Activated CD4-positive, alpha-beta T cell treated with anti-CD3 and anti-CD28 coated beads, Interleukin-2, Interleukin-4, amounts not matched to agents 100 ng/mL and 50 ng/mL, durations not matched to agents 16 hours and 8 hours (primary cell): ENCODE data around the gene TBCD.

Experiments
- DNase-seq: peaks from one replicate; pipeline ENCODE4 v3.0.0-alpha.2; 2020; ENCODE audit warnings: low spot score

The TBCD gene

DNA sequence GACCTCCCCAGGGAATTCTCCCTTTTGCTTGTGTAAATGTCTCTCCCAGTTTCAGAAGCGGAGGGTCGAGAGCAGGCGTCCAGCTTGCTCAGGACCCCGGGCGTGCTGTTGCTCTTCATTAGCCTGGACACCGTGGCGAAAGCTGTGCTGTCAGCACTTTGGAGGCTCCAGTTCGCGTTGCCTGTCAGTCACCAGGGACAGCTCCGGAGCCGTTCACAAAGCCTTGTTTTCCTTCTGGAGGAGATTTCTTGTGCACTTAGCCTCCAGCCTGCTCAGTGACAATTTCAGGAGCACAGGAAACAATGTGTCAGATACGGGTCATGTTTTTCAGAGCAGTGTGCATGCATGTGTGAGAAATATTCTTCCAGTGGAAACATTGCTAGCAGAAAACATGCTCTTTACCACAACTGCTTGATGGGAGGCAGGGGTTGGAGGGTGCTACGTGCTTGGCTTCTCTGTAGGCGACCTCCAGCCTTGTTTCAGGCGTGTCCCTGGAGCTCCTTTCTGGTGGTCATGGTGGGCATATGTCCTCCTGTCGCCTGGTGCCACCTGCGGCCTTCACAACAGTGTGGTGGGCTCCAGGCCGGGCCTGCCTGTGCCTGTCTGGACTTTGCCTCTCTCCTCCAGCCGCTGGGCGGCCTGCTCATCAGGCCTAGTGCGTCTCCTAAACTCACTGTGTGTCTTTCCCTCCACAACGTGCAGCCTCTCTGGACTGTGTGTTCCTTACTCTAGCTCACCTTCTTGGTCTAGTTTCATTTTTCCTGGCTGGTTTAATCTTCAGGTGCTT is 59.0 kb downstream of the TBCD start:
- DNase-seq, result no peak

DNA sequence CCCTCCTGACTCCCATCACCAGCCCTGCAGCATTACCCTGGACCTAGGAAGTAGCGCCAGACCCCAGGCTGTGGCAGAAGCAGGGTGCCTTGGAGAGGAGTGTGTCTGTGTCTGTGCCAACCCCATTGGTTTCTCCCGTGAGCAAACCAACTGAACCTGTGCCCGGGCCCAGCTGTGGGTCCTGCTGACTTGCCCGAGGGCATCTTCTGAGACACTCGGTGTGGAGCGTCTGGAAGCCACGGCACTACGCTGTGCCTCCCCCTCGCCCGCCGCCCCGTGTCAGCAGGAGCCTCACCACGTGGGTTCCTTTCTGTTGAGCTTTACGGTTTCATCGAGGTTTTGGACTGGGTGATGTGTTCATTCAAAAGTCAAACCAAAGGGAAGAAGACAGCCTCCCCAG is 60.2 kb downstream of the TBCD start:
- no peak for DNase-seq

DNA sequence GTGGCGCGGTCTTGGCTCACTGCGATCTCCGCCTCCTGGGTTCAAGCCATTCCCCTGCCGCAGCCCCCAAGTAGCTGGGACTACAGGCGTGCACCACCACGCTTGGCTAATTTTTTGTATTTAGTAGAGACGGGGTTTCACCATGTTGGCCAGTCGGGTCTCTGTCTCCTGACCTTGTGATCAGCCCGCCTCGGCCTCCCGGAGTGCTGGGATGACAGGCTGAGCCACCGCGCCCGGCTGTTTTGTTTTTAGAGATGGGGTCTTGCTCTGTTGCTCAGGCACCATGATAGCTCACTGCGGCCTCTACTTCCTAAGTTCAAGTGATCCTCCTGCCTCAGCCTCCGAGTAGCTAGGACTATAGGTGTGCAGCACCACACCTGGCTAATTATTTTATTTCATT is 60.7 kb downstream of the TBCD start:
- DNase-seq, result no peak

DNA sequence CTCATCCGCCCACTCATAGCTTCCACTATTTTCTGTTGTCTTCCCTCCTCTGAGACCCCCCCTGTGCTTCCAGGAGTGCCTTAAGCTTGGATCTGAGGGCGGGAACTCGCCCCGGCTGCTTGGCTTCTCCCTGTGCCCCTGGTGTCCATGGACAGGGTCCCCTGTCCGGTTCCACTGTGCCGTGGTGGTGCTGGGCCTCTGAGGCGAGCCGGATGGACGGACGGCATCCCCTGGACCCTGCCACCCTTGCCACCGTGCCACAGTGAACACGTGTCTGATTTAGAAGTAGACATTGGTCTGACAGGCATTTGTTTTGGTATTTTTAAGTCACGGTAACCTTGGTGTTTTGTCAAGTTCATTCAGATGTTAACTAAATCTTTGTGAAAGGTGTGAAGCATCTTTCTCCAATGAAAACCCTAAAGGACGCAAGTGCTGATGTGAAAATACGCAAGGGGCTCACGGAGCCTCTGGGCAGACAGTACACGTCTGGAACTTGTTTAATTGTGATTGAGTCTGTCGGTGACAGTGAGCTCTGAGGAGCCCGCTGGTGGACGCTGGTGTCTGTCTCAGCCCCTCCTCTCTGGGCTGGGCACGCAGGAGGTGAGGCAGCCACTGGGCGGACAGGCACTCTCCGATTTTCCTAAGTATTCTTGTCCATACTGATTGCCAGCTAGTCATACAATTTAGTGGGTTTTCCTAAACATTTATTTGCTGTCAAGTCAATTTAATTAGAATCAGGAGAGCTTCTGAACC is 61.6 kb downstream of the TBCD start:
- DNase-seq, result no peak

DNA sequence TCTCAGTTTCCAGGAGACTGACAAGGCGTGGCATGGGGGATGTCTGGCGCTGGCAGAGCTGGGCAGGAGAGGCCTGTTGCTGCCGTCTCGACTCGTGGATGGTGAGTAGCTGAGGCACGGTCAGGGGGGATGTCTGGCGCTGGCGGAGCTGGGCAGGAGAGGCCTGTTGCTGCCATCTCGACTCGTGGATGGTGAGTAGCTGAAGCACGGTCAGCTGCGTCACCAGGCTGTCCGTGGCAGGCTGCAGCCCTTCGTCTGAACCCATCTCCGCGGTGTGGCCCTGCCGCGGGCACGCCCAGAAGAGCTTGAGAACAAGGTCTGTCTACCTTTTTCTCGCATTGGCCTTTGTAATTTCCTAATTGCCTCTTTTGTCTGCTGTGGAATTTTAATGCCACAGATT is 63.0 kb downstream of the TBCD start:
- DNase-seq, result no peak

DNA sequence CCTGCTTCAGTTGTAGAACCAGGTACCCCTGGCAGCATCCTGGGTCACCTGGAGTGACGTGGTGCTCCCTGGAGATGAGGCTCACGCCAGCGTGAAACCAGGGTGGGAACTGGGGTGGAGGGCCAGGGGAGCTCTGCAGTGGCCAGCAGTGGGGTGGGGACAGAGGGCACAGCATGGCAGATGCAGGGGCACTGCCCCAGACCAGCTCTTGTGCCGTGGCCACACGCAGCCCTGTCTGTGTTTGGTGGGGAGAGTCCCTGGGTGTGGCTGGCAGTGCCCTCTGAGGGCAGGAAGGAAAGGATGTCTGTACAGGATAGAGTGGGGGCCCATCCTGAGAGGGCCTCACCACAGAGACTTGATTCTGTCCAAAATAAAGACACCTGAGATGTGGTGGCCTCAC is 63.5 kb downstream of the TBCD start:
- DNase-seq, result no peak

DNA sequence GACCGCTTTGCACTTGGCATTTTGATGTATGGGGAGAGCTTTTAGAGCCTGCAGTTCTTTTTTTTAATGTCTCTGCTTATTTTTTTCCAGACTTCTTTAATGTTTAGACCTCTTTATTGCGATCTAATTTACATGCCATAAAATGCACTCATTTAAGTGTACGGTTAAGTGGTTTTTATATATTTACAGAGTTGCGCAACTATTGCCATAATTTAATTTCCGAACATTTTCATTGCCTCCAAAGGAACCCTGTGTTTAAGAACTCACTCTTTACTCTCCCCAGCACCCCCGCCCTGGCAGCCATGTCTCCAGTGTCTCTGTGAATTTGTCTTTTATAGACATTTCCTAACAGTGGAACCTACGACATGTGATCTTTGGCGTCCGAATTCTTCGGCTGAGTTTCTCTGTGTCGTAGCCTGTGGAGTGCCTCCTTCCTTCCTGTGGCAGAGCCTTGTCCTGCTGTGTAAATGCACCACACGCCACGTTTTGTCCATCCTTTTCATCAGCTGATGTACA is 64.0 kb downstream of the TBCD start:
- DNase-seq, result no peak

DNA sequence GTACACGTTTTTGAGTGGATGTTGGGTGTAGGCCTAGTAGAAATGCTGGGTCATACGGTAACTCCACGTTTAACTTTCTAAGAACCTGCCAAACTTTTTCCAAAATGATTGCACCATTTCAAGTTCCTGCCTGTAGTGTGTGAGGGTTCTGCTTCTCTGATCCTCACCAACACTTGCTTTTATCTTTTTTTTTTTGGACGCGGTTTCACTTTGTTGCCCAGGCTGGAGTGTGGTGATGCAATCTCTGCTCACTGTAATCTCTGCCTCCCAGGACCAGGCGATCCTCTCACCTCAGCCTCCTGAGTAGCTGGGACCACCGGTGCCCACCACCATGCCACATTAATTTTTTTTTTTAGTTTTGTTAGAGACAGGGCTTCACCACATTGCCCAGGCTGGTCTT is 64.5 kb downstream of the TBCD start:
- DNase-seq, result no peak

DNA sequence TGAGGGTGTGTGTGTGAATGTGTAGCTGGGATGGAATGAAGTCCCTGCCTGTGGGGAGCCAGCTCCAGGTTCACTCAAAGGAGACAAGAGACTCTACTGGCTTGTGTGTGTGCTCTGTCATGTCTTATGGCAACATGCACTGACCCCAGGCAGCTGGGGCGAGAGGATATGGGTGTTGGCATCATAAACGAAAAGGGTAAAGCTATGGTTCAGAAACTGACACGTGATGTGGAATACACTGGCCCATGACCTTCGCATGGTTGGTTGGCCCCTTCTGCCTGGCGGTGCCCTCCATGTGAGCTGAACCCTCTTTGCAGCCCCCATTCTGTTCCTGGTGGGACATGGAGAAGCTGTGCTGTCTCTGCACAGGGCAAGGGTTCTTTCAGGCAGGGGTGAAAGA is 66.1 kb downstream of the TBCD start:
- no peak for DNase-seq

DNA sequence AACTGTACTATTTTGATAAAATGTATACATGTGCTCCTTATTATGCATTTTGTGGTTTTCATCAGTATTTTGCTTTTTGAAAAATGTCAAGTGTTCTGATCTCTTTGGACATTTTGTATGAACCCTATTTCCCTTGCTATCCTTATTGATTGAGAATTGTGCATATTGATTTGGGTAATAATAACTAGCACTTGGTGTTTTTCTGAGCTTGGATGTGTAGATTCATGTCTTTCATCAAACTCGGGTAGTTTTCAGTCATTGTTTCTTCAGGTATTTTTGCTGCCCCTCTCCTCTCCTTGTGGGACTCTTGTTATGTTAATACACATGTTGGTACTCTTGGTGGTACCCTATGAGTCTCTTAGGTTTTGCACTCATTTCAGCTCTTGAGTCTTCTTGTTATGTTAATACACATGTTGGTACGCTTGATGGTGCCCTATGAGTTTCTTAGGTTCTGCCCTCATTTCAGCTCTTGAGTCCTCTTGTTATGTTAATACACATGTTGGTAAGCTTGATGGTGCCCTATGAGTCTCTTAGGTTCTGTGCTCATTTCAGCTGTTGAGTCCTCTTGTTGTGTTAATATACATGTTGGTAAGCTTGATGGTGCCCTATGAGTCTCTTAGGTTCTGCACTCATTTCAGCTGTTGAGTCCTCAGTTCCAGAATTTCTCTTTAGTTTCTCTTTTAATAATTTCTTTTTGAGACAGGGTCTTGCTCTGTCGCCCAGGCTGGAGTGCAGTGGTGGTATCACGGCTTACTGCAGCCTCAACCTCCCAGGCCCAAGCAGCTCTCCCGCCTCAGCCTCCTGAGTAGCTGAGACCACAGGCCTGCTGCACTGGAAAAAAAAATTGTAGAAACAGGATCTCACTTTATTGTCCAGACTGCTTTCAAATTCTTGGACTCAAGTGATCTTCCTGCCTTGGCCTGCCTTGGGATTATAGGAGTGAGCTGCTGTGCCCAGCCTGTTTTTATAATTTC is 68.7 kb downstream of the TBCD start:
- no peak for DNase-seq

DNA sequence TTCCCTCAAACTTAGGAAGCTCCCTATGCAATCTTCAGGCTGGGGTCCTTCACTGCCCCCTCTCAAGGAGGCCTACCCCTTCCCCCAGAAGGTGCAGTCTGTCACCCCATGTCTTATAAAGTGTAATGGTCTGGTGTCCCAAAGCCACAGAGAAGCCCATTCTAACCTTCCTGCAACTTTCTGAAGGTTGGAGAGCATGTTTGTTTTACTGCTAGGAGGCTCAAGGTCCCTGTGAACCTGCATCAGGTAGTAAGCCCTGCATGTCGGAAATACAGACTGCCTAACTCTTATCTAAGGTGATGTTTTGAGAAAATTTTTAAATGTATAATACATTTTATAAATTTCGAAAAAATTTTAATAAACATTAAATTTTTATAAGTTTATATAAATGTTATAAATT is 69.7 kb downstream of the TBCD start:
- DNase-seq, result no peak

DNA sequence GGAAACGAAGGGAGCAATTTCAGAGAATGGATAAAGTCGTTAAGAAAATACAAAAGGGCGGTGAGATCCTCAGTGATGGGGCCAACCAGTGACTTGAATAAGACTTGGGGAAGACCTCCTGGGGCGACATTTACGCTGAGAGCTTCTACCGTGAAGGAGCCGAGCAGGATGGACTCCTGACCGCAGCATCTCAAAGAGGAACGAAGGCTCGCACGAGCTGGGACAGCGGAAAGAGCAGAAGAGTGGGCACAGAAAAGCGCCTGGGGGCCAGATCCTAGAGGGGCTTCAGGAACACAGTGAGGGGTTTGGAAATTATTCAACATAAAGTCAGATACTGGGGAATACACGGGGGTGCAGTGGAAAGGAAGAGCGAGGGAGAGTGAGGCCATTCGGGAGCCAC is 70.4 kb downstream of the TBCD start:
- no peak for DNase-seq

DNA sequence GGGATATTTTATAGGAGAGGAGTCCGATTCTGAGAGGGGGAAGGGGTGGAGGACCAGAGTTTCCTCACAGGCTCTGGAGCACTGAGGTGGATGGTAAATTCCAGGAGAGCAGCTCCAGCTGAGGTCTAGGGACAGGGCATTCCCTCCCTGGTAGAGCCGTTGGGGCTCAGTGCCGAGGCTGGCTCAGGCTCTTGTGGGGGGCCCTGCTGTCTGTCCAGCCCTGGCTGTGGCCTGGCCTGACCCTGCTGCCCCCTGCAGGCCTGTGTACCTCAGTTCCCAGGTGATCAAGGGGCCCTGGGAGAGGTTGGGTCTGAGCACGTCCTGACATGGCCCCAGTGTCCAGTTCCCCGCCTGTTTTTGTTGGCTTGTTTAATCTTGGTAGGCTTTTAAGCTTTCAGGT is 71.1 kb downstream of the TBCD start:
- no peak for DNase-seq

DNA sequence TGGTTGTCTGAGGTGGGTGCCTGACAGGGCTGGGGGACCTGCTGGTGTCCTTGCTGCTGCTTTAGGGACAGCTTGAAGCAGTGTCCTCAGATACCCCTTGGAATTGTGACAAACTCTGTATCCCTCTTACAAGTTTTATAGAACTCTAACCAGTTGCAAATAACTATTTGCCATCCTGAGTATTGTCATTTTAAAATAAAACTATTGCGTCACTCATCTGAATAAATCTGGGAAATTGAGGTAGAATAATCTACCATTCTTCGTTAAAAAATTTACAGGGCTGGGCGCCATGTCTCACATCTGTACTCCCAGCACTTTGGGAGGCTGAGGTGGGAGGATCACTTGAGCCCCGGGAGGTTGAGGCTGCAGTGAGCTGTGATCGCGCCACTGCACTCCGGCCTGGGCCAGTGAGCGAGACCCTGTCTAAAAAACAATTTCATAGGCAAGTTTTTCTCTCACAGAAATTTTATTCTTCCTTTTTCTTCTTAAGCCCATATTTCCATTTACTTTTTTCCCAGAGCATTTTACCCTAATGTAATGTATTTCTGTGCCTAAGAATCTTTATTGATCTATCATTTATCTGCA is 73.8 kb downstream of the TBCD start:
- no peak for DNase-seq

DNA sequence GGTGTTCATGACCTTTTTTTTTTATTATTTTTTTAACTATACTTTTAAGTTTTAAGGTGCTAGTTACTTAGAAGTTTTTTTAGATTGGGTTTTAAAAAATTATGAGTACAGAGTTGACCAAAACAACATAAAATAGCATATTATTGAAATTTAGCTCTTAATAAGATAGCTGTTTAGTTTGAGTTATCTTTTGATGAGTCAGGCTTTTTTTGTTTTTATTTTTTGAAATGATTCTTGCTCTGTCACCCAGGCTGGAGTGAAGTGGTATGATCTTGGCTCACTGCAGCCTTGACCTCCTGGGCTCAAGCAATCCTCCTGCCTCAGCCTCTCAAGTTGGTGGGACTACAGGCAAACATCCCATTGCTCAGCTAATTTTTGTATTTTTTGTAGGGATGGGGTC is 74.3 kb downstream of the TBCD start:
- DNase-seq, result no peak

DNA sequence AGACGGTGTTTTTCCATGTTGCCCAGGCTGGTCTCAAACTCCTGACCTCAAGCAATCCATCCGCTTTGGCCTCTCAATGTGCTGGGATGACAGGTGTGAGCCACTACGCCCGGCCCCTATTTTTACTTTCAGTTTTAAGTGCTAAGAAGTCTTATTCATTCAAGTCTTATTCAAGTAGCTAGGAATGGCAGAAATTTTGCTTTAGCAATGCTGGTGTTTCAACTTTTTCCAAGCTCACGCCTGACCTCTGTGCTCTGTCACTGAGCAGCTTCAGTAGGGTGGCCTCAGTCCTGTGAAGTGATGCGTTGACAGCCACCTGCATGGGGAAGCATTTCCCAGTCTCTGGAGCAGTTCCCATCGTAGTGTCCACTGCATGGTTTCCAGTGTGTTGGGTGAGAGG is 75.1 kb downstream of the TBCD start:
- no peak for DNase-seq

DNA sequence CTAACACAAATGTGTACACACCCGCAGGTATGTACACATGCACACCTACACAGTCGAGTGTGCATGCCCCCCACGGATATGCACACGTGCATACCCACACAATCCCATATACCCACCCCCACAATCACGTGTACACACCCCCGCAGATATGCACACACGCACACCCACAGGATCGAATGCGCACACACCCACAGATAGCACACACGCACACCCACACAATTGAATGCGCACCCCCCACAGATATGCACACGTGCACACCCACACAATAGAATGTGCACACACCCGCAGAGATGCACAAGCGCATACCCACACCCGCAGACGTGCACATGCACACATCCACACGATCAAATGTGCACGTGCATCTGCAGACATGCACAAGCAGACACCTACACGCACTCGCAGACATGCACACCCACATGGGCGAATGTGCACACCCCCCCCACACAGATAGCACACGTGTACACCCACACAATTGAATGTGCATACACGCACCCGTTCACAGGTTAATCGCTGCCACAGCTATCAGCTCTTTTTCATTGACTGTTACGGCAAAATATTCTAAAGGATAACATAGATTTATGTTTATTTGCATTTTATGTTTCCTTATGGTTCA is 77.1 kb downstream of the TBCD start:
- DNase-seq, result no peak

DNA sequence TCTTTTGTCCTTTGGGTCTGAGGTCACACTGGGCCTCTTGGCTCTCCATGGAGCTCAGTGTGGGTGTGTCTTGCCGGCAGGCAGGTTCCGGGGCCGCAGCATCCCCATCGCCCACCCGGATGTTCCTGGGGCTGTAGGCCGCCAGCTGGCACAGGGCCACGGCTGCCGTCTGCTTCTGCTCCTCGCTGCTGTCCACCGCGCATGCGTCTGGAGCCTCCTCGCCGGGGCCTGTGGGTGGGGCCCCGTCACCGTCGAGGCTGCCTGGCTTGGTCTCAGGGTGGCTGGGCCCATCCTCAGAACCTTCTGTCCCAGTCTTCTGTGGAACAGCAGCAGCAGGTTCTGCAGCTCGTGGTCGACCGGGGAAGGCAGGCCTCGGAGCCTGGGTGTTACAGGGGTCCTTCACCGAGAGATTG is 78.4 kb downstream of the TBCD start:
- DNase-seq, result no peak

DNA sequence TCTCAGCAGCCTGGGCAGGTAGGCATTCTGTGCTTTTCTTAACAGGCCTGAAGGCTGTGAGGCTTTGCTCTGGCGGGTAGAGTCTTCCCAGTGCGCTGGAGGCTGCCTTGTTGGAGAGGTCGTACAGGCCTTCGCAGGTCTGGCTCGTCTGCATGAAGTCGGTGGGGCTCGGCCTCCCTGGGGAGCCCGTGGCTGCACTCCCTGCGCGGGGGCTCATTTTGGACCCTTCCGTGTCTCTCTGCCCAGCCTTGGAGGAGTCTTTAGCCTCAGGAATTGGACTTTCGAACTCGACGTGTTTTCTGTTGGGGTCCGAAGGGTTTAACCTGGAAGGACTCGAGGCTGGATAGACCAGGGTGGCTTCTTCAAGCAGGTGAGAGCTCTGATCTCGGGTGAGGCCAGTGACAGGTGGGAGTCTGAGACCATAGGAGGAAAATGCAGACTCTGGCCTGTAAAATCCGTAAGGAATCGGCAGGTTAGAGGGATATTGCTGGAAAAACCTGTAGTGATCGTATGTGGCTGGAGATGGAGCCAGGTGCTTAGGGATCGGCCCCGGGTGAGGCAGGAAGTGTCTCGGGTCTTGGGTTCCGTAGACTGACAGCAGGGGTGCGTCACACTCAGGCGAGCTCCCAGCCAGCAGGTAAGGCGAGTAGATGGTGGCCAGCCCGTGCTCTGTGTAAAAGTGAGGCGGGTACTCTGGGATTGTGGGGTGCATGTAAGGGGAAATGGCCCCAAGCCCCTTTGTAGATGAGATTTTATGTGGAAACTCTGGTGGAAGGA is 79.4 kb downstream of the TBCD start:
- no peak for DNase-seq

DNA sequence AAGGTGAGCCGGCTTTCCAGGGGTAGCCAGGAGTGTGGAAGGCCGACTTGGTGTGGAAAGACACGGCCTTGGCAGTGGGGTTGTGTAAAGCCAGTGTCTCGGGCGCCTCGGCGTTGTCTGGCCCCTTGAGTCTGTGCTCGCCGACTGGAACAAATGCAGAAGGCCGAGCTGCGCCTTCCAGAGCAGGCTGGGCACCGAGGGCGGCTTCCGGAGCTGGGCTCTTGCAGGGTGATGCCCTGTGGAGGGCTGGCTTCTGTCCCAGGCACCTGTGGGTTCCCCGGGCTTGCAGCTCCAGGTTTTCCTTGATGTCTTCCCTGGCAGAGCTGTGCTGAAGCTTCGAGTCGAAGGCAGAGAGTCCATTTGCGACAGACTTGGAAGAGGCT is 79.9 kb downstream of the TBCD start:
- no peak for DNase-seq

DNA sequence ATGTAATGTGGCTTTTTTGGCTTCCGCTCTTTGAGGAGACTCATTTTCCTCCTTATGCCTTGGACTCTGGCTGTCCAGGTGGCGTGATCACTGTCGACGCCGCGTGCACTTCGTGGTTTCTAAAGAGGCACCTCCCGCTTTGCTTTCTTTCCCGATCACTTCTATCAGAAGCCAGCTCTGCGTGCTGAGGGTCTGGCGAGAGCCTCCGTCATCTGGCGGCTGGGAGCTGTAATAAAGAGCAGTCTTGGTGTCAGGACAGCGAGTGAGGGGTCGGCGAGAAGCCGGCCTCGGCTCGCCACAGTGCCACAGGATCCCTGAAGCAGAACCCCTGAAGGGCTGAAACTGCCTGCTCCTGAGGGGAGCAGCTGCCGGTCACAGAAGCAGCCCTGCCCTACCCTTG is 80.5 kb downstream of the TBCD start:
- DNase-seq, result no peak
